K562 (cell line): ENCODE measurements around the gene LMBRD1. TPM values are rescaled to one million over a fixed set of nuclear protein-coding genes. Genes with fewer than 3 reads are reported as not detected.

Experiments used
- ETV5 ChIP-seq: sonication (generic); formaldehyde crosslinking; IDR thresholded peaks from 2 replicates; pipeline ENCODE4 v1.4.0; 2020; ENCODE audit warnings: low read depth, mild to moderate bottlenecking, missing genetic modification reagents
- MLX ChIP-seq, 2 experiments: fragments of 450-650 bp in 1 of 2; sonication (generic) in 1 of 2; formaldehyde crosslinking; conservative IDR thresholded peaks; 2 replicates each; pipeline versions ENCODE4 v1.4.0 to v1.8.1; 2020 to 2022; ENCODE audit warnings: mild to moderate bottlenecking in 1 of 2, missing genetic modification reagents in 1 of 2
- MYC ChIP-seq, 2 experiments: fragments of 250-450 bp in 1 of 2; sonication (Bioruptor Pico) in 1 of 2; IDR thresholded peaks; 2 replicates each; pipeline versions ENCODE4 v1.5.1 to v1.6.1; 2012 to 2021; ENCODE audit warnings: low read depth in 2 of 2, borderline replicate concordance in 1 of 2, improper control_type of control experiment in 1 of 2, low read length in 1 of 2, mild to moderate bottlenecking in 1 of 2, moderate library complexity in 1 of 2
- PYGO2 ChIP-seq: fragments of 450-650 bp; IDR thresholded peaks from 2 replicates; pipeline ENCODE4 v1.6.1; 2016; ENCODE audit warnings: mild to moderate bottlenecking, missing genetic modification characterization, moderate library complexity, missing compliant biosample characterization
- SMAD1 ChIP-seq: fragments of 150-350 bp; IDR thresholded peaks from 2 replicates; pipeline ENCODE4 v1.6.1; 2014; ENCODE audit warnings: low read length, low read depth; ENCODE audit not compliant: partially characterized antibody
- SMC3 ChIP-seq: conservative IDR thresholded peaks from 2 replicates; pipeline ENCODE4 v1.6.1; 2011; ENCODE audit warnings: low read depth, low read length, improper control_type of control experiment; ENCODE audit not compliant: insufficient read depth
- THAP7 ChIP-seq: fragments of 250-450 bp; sonication (Bioruptor Pico); IDR thresholded peaks from 2 replicates; pipeline ENCODE4 v1.5.0; 2021
- U2AF1 ChIP-seq: fragments of 200-400 bp; formaldehyde crosslinking; optimal IDR thresholded peaks from 2 replicates; pipeline ENCODE3; 2017; ENCODE audit warnings: mild to moderate bottlenecking, low read depth, low read length, moderate library complexity
- WHSC1 ChIP-seq: IDR thresholded peaks from one replicate; pipeline ENCODE4 v1.6.1; 2012; ENCODE audit warnings: low read length, control low read depth, inconsistent platforms
- ZNF12 ChIP-seq: sonication (generic); formaldehyde crosslinking; IDR thresholded peaks from 2 replicates; pipeline ENCODE4 v1.4.0; 2020; ENCODE audit warnings: mild to moderate bottlenecking, missing genetic modification reagents
- ZNF140 ChIP-seq: fragments of 250-450 bp; sonication (Bioruptor Pico); IDR thresholded peaks from 2 replicates; pipeline ENCODE4 v1.8.0; 2021; ENCODE audit warnings: moderate library complexity, mild to moderate bottlenecking, inconsistent platforms
- ZNF431 ChIP-seq: sonication (generic); formaldehyde crosslinking; IDR thresholded peaks from 2 replicates; pipeline ENCODE4 v1.8.0; 2022; ENCODE audit warnings: mild to moderate bottlenecking, missing genetic modification reagents
- polyA plus RNA-seq, 8 experiments: library from polyadenylated mRNA; depleted of rRNA in 4 of 8; stranded (reverse) in 5 of 8; unstranded in 3 of 8; fragments of >200 nt; fragmentation: Nextera tagmentation in 2 of 8; fragmentation: Illumina TruSeq in 1 of 8; extraction: Ambion mirVana in 2 of 8; extraction: Trizol in 1 of 8; gene quantifications; 2 replicates each; pipeline versions ENCODE4 v1.2.1 to v1.2.3, GENCODE V29; 2011 to 2014; ENCODE audit warnings: inconsistent platforms in 1 of 8, missing spikeins in 1 of 8
- total RNA-seq, 7 experiments: library from RNA; depleted of rRNA in 6 of 7; stranded (reverse); fragments of >200 nt in 6 of 7; fragmentation: Illumina TruSeq in 2 of 7; extraction: Trizol in 2 of 7; gene quantifications; 2 replicates each; pipeline versions ENCODE4 v1.2.1 to v1.2.3, GENCODE V29; 2011 to 2021; ENCODE audit warnings: low replicate concordance in 1 of 7
- TF ChIP-seq, protein P1 (sequence below), 2 experiments: fragments of 150-350 bp in 1 of 2; IDR thresholded peaks; 2 replicates each; pipeline ENCODE4 v1.6.1; 2012 to 2016; ENCODE audit warnings: low read depth in 2 of 2, low read length in 2 of 2, mild to moderate bottlenecking in 1 of 2, moderate library complexity in 1 of 2
- TF ChIP-seq, protein P2 (sequence below): fragments of 200-800 bp; sonication (Bioruptor generic); IDR thresholded peaks from 2 replicates; pipeline ENCODE4 v1.6.1; 2017; ENCODE audit warnings: missing genetic modification characterization, missing compliant biosample characterization
- TF ChIP-seq, protein P3 (sequence below): sonication (generic); formaldehyde crosslinking; IDR thresholded peaks from 2 replicates; pipeline ENCODE4 v1.8.0; 2023; ENCODE audit warnings: mild to moderate bottlenecking, missing genetic modification reagents

Gene LMBRD1
- total and polyA plus RNA-seq, 9 of the 15 experiments (the other 6 are each of a cell fraction or from before 2014, with no cell fraction given) = 14.0 to 85.2 (median 26.5) TPM

GRCh38 chr6:69796642-69797390, at the start of gene LMBRD1 (continued):
- TF ChIP-seq, protein P1, sequence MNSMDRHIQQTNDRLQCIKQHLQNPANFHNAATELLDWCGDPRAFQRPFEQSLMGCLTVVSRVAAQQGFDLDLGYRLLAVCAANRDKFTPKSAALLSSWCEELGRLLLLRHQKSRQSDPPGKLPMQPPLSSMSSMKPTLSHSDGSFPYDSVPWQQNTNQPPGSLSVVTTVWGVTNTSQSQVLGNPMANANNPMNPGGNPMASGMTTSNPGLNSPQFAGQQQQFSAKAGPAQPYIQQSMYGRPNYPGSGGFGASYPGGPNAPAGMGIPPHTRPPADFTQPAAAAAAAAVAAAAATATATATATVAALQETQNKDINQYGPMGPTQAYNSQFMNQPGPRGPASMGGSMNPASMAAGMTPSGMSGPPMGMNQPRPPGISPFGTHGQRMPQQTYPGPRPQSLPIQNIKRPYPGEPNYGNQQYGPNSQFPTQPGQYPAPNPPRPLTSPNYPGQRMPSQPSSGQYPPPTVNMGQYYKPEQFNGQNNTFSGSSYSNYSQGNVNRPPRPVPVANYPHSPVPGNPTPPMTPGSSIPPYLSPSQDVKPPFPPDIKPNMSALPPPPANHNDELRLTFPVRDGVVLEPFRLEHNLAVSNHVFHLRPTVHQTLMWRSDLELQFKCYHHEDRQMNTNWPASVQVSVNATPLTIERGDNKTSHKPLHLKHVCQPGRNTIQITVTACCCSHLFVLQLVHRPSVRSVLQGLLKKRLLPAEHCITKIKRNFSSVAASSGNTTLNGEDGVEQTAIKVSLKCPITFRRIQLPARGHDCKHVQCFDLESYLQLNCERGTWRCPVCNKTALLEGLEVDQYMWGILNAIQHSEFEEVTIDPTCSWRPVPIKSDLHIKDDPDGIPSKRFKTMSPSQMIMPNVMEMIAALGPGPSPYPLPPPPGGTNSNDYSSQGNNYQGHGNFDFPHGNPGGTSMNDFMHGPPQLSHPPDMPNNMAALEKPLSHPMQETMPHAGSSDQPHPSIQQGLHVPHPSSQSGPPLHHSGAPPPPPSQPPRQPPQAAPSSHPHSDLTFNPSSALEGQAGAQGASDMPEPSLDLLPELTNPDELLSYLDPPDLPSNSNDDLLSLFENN (IDR thresholded peaks at IDR 0.05; ENCODE audit: low read depth in 2 of 2, low read length in 2 of 2) = no peak
- TF ChIP-seq SMC3 = no peak
- TF ChIP-seq MYC (IDR thresholded peaks at IDR 0.05; ENCODE audit: low read depth, low read length) = peak; percentile 64; the same call in 1 of the 2 replicates
- TF ChIP-seq MYC (CRISPR knock-in tag; IDR thresholded peaks at IDR 0.05; ENCODE audit: borderline replicate concordance, low read depth) = no peak
- TF ChIP-seq MLX (CRISPR knock-in tag; conservative IDR thresholded peaks at IDR 0.05) = no peak
- TF ChIP-seq ZNF431 (CRISPR knock-in tag) = no peak
- TF ChIP-seq U2AF1 = no peak
- no peak for TF ChIP-seq SMAD1
- TF ChIP-seq ZNF12 (CRISPR knock-in tag) = no peak
- TF ChIP-seq ZNF140 (CRISPR knock-in tag) = no peak
- TF ChIP-seq WHSC1 = no peak
- TF ChIP-seq, protein P2, sequence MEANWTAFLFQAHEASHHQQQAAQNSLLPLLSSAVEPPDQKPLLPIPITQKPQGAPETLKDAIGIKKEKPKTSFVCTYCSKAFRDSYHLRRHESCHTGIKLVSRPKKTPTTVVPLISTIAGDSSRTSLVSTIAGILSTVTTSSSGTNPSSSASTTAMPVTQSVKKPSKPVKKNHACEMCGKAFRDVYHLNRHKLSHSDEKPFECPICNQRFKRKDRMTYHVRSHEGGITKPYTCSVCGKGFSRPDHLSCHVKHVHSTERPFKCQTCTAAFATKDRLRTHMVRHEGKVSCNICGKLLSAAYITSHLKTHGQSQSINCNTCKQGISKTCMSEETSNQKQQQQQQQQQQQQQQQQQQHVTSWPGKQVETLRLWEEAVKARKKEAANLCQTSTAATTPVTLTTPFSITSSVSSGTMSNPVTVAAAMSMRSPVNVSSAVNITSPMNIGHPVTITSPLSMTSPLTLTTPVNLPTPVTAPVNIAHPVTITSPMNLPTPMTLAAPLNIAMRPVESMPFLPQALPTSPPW (CRISPR knock-in tag) = peak; percentile 97
- TF ChIP-seq, protein P3, sequence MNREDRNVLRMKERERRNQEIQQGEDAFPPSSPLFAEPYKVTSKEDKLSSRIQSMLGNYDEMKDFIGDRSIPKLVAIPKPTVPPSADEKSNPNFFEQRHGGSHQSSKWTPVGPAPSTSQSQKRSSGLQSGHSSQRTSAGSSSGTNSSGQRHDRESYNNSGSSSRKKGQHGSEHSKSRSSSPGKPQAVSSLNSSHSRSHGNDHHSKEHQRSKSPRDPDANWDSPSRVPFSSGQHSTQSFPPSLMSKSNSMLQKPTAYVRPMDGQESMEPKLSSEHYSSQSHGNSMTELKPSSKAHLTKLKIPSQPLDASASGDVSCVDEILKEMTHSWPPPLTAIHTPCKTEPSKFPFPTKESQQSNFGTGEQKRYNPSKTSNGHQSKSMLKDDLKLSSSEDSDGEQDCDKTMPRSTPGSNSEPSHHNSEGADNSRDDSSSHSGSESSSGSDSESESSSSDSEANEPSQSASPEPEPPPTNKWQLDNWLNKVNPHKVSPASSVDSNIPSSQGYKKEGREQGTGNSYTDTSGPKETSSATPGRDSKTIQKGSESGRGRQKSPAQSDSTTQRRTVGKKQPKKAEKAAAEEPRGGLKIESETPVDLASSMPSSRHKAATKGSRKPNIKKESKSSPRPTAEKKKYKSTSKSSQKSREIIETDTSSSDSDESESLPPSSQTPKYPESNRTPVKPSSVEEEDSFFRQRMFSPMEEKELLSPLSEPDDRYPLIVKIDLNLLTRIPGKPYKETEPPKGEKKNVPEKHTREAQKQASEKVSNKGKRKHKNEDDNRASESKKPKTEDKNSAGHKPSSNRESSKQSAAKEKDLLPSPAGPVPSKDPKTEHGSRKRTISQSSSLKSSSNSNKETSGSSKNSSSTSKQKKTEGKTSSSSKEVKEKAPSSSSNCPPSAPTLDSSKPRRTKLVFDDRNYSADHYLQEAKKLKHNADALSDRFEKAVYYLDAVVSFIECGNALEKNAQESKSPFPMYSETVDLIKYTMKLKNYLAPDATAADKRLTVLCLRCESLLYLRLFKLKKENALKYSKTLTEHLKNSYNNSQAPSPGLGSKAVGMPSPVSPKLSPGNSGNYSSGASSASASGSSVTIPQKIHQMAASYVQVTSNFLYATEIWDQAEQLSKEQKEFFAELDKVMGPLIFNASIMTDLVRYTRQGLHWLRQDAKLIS (CRISPR knock-in tag) = 0 out of 2 replicates have a peak, but pooled peaks have one; percentile 40
- TF ChIP-seq PYGO2 (tag) = no peak
- no peak for TF ChIP-seq THAP7 (CRISPR knock-in tag)
- TF ChIP-seq ETV5 (CRISPR knock-in tag) = peak; percentile 66; the same call in 1 of the 2 replicates
